HTERT RPE-1 (cell line): ENCODE measurements around the gene ZC3H4.

ENCODE experiments used
- in situ Hi-C: fragments of 300-500 bp; cut with MboI; formaldehyde crosslinking; loops from 4 replicates; pipeline ENCODE4 v1.14.3; 2020; ENCODE audit warnings: low sequenced_read_pairs

ZC3H4 gene

GRCh38 chr19:47134545-47134944 is 21.0 kb upstream of the ZC3H4 start:
- in situ Hi-C loops: no loop called here

GRCh38 chr19:47133021-47133471 is 19.5 kb upstream of the ZC3H4 start:
- in situ Hi-C loops: no loop called here

GRCh38 chr19:47132194-47132852 is 18.7 kb upstream of the ZC3H4 start:
- in situ Hi-C loops: no loop called here

- in situ Hi-C loops: no loop called here
Measured at GRCh38 chr19:47130589-47131227, 17.1 kb upstream of the ZC3H4 start, which contains the start of gene SAE1. Gene SAE1 (plus strand): TSS chr19:47130835. CDS start chr19:47130931, 96 bp downstream.

- in situ Hi-C loops: no loop called here
Measured at GRCh38 chr19:47130120-47130588, 16.6 kb upstream of the ZC3H4 start.

GRCh38 chr19:47129579-47129978 is 16.0 kb upstream of the ZC3H4 start:
- in situ Hi-C loops: no loop called here

- in situ Hi-C loops: no loop called here
Measured at GRCh38 chr19:47125669-47125938, 12.0 kb upstream of the ZC3H4 start.

- in situ Hi-C loops: no loop called here
Measured at GRCh38 chr19:47124937-47125668, 11.5 kb upstream of the ZC3H4 start.

- in situ Hi-C loops: no loop called here
Measured at GRCh38 chr19:47123406-47123805, 9.8 kb upstream of the ZC3H4 start.

- in situ Hi-C loops: no loop called here
Measured at GRCh38 chr19:47122359-47123335, 9.1 kb upstream of the ZC3H4 start.

- in situ Hi-C loops: no loop called here
Measured at GRCh38 chr19:47120470-47121067, 7.0 kb upstream of the ZC3H4 start.

GRCh38 chr19:47113850-47114651 is 475 bp upstream of the ZC3H4 start:
- in situ Hi-C loops: no loop called here

- in situ Hi-C loops: no loop called here
Measured at GRCh38 chr19:47112166-47112996, 1.2 kb downstream of the ZC3H4 start.

- in situ Hi-C loops: no loop called here
Measured at GRCh38 chr19:47111682-47112165, 1.9 kb downstream of the ZC3H4 start.

GRCh38 chr19:47111006-47111621 is 2.5 kb downstream of the ZC3H4 start:
- in situ Hi-C loops: no loop called here

GRCh38 chr19:47110521-47111005 is 3.0 kb downstream of the ZC3H4 start:
- in situ Hi-C loops: no loop called here

GRCh38 chr19:47109541-47110375 is 3.8 kb downstream of the ZC3H4 start:
- in situ Hi-C loops: no loop called here
